ENCODE data around the gene IL1RAP. TPM values are rescaled to one million over a fixed set of nuclear protein-coding genes. Genes with fewer than 3 reads are reported as not detected.

IL1RAP gene
- total and polyA plus RNA-seq, 2 experiments from 2014 or later: 3.2 to 8.9 TPM

GRCh38 chr3:190615060-190615384 is 101.1 kb downstream of the IL1RAP start:
- no peak overlapping the region for H3K4me3 ChIP-seq
- no peak for DNase-seq (ENCODE audit: low read depth in 1 of 2, low spot score in 1 of 2)
- no peaks in the 10 kb centered on the region for H3K36me3 ChIP-seq
- H3K9me3 ChIP-seq (ENCODE audit: low read depth): no peaks in the 10 kb centered on the region
- H3K27ac ChIP-seq: no peak overlapping the region
- TF ChIP-seq, protein P1, sequence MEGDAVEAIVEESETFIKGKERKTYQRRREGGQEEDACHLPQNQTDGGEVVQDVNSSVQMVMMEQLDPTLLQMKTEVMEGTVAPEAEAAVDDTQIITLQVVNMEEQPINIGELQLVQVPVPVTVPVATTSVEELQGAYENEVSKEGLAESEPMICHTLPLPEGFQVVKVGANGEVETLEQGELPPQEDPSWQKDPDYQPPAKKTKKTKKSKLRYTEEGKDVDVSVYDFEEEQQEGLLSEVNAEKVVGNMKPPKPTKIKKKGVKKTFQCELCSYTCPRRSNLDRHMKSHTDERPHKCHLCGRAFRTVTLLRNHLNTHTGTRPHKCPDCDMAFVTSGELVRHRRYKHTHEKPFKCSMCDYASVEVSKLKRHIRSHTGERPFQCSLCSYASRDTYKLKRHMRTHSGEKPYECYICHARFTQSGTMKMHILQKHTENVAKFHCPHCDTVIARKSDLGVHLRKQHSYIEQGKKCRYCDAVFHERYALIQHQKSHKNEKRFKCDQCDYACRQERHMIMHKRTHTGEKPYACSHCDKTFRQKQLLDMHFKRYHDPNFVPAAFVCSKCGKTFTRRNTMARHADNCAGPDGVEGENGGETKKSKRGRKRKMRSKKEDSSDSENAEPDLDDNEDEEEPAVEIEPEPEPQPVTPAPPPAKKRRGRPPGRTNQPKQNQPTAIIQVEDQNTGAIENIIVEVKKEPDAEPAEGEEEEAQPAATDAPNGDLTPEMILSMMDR (IDR thresholded peaks at IDR 0.05; ENCODE audit: low read depth, low read length): no peak
- no peaks in the 10 kb centered on the region for H3K27me3 ChIP-seq
- H3K4me1 ChIP-seq (ENCODE audit: low read depth): peaks cover 3% of the 10 kb centered on the region

DNA sequence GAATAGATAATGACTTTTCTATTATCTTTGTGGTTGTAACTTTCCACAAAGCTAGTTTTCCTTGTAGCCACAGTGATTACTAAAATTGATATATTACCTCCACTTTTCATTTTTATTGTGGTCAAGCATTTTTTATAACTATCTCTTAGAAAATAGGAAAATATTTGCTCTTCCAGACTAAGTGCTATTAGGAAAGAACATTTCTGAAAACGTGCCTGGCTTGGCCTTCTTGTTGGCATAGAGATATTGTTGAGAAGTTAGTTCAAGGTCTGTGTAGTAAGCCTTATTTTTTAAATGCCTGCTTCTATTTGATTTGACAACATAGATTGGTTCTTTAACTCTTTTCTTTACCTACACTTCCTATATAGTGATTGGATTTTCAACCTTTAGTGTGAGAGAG is 101.7 kb downstream of the IL1RAP start:
- Histone ChIP-seq H3K27ac (no peak overlapping the region), H3K36me3 (no peaks in the 10 kb centered on the region), H3K4me1 (ENCODE audit: low read depth) (peaks cover 3% of the 10 kb centered on the region), H3K9me3 (ENCODE audit: low read depth) (no peaks in the 10 kb centered on the region), H3K27me3 (no peaks in the 10 kb centered on the region), H3K4me3 (no peak overlapping the region)
- DNase-seq (ENCODE audit: low read depth in 1 of 2, low spot score in 1 of 2): no peak
- TF ChIP-seq, protein P1 (IDR thresholded peaks at IDR 0.05; ENCODE audit: low read depth, low read length): no peak

GRCh38 chr3:190616637-190617036 is 102.8 kb downstream of the IL1RAP start:
- peaks cover 3% of the 10 kb centered on the region for H3K4me1 ChIP-seq (ENCODE audit: low read depth)
- TF ChIP-seq, protein P1 (IDR thresholded peaks at IDR 0.05; ENCODE audit: low read depth, low read length): no peak
- peak in 1 of 2 donors; percentile 41 for DNase-seq (ENCODE audit: low read depth in 1 of 2, low spot score in 1 of 2)
- no peaks in the 10 kb centered on the region for H3K27me3 ChIP-seq
- H3K4me3 ChIP-seq: no peak overlapping the region
- H3K9me3 ChIP-seq (ENCODE audit: low read depth): no peaks in the 10 kb centered on the region
- H3K27ac ChIP-seq: no peak overlapping the region
- H3K36me3 ChIP-seq: no peaks in the 10 kb centered on the region

DNA sequence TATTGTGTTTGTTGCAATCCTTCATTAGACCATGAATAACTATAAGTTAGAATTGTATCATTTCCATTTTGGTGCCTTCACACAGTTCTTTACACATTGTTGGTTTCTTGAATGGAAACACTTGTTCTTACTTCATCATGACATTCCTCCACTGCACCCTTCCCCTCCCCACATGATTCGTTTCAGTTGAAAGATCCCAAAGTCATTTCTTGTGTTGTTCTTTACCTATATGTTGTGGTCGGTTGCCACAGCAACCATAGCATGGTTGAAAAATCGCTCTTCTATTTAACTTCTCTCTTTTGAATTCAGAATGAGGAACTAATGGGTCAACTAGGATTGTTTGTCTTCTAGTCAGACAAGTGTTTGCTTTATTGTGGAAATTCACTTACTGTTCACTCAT is 103.3 kb downstream of the IL1RAP start:
- DNase-seq (ENCODE audit: low read depth in 1 of 2, low spot score in 1 of 2): no peak
- no peaks in the 10 kb centered on the region for H3K36me3 ChIP-seq
- TF ChIP-seq, protein P1 (IDR thresholded peaks at IDR 0.05; ENCODE audit: low read depth, low read length): no peak
- no peaks in the 10 kb centered on the region for H3K9me3 ChIP-seq (ENCODE audit: low read depth)
- peaks cover 3% of the 10 kb centered on the region for H3K4me1 ChIP-seq (ENCODE audit: low read depth)
- no peak overlapping the region for H3K4me3 ChIP-seq
- H3K27ac ChIP-seq: no peak overlapping the region
- no peaks in the 10 kb centered on the region for H3K27me3 ChIP-seq

- H3K27me3 ChIP-seq: no peaks in the 10 kb centered on the region
- DNase-seq (ENCODE audit: low read depth in 1 of 2, low spot score in 1 of 2): no peak
- H3K27ac ChIP-seq: no peak overlapping the region
- H3K4me3 ChIP-seq: no peak overlapping the region
- peaks cover 3% of the 10 kb centered on the region for H3K4me1 ChIP-seq (ENCODE audit: low read depth)
- H3K36me3 ChIP-seq: no peaks in the 10 kb centered on the region
- TF ChIP-seq, protein P1 (IDR thresholded peaks at IDR 0.05; ENCODE audit: low read depth, low read length): no peak
- no peaks in the 10 kb centered on the region for H3K9me3 ChIP-seq (ENCODE audit: low read depth)
These were observed 104.6 kb downstream of the IL1RAP start for GRCh38 chr3:190618330-190619030.

Data from cardiac muscle cell (in vitro differentiated cells and primary cell).